Activated CD4-positive, alpha-beta memory T cell treated with anti-CD3 and anti-CD28 coated beads for 36 hours (primary cell): ENCODE measurements around the gene SPTBN5. TPM values are rescaled to one million over a fixed set of nuclear protein-coding genes. Genes with fewer than 3 reads are reported as not detected.

Experiments
- CTCF ChIA-PET: fragments of 350-600 bp; sonication (Branson Sonifier 250); formaldehyde crosslinking; loops from one replicate; lab custom pipeline; 2021; ENCODE audit warnings: antibody characterized with exemption, inconsistent platforms; lab: Charles Lee
- POLR2A ChIA-PET: fragments of 350-600 bp; sonication (Branson Sonifier 250); formaldehyde crosslinking; loops from one replicate; lab custom pipeline; 2021; ENCODE audit warnings: antibody characterized with exemption; lab: Charles Lee
- DNase-seq: peaks from one replicate; pipeline ENCODE4 v3.0.0-alpha.2; 2020
- H3K27ac Mint-ChIP-seq: one replicate; pipeline ENCODE4 v1.8.0; 2021; ENCODE audit warnings: mixed read lengths
- H3K27me3 Mint-ChIP-seq: one replicate; pipeline ENCODE4 v1.8.0; 2021; ENCODE audit warnings: mixed read lengths
- H3K36me3 Mint-ChIP-seq: one replicate; pipeline ENCODE4 v1.8.0; 2021; ENCODE audit warnings: mixed read lengths
- H3K4me1 Mint-ChIP-seq: one replicate; pipeline ENCODE4 v1.8.0; 2021; ENCODE audit warnings: low read depth, mixed read lengths
- H3K4me3 Mint-ChIP-seq: one replicate; pipeline ENCODE4 v1.8.0; 2021; ENCODE audit warnings: mild to moderate bottlenecking, mixed read lengths
- H3K9me3 Mint-ChIP-seq: one replicate; pipeline ENCODE4 v1.8.0; 2021; ENCODE audit warnings: mixed read lengths
- intact Hi-C: fragments of 100-400 bp; cut with micrococcal nuclease; formaldehyde crosslinking; loops from one replicate; pipeline ENCODE4 v1.15.1; 2023
- microRNA-seq: library from miRNA; unstranded; fragments of <30 nt; microRNA quantifications from one replicate; pipeline ENCODE4 v1.2.0, GENCODE V29; 2022; ENCODE audit warnings: borderline number of aligned reads, borderline microRNAs expressed, borderline replicate concordance
- total RNA-seq, 2 experiments: library from RNA; stranded (reverse); gene quantifications; one replicate each; pipeline ENCODE4 v1.2.3, GENCODE V29; 2021

Gene SPTBN5
- total RNA-seq, 2 experiments from 2014 or later = 0.88 to 1.6 TPM

DNA sequence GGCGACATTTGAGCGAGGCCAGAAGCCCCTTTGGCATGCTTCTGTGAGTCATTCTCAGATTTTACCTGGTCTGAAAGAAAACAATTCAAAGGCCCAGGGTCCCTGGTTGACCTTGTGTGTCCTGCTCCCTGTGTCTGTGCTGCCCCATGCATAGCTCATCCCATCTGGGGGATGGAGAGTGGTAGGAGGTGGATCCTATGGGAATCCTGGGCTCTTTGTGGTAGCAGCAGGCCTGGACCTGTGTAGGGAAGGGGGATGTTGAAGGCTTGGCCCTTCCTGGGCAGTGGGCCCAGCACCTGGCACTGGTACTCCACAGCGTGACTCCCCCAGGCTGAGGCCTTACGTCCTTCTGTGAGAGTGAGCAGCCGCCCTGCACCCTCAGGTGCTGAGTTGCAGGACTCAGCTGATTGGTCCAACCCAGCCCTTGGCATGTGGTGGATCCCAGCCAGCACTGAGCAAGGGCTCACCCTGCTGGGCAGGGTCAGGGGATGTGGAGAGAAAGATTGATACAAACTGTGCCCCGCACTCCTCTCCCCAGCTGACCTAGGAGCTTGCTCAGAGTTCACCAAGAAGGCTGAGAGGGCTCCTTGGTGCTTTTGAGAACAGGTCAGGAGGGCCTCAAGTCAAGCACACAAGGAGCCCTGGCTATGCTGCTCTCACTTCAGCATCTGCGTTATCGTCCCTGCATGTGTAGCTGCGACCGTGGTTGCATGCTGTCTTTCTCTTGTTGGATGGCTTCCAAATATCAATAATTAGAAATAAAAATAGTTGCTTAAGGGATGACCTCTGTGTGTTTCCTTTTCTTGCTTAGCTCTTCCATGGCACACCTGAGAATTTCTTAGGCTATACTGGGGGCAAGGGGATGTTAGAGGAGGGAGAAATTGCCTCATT is 87.3 kb downstream of the SPTBN5 start:
- intact Hi-C loops = no loop called here
- H3K27me3 Mint-ChIP-seq = no peaks in the 10 kb centered on the region
- no peak overlapping the region for H3K27ac Mint-ChIP-seq
- no peaks in the 10 kb centered on the region for H3K9me3 Mint-ChIP-seq
- peaks cover 6% of the 10 kb centered on the region for H3K4me1 Mint-ChIP-seq
- no peak overlapping the region for H3K4me3 Mint-ChIP-seq
- H3K36me3 Mint-ChIP-seq = no peaks in the 10 kb centered on the region
- CTCF ChIA-PET = interaction anchor here (1.0 to 3.0 kb wide), 3 partner anchors 33 to 249 kb away, joined by 3 to 17 read pairs (median 3); partner anchors contain the start of gene MAPKBP1
- no peak for DNase-seq
- POLR2A ChIA-PET = interaction anchor here (1.3 kb wide), 1 partner anchor 33 kb away, joined by 3 read pairs; the partner anchor contains the start of gene MAPKBP1

DNA sequence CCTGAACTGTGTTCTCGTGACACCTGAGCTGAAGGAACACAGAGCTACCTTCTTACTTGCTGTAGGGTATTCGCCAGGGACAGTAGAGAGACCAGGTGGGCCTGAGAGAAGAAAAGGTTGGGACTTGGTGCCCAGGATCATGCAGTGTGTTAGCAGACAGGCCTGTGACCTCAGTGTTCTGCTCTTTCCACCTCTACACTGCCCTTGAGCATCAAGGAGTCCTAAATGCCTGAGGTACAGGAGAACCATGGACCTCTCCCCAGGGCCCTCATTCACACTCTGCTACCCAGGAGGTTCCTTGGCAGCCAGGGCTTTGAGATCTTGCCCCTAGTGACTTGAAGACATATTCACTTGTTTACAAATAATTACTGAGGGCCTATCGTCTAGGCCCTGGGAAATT is 88.1 kb downstream of the SPTBN5 start:
- CTCF ChIA-PET = interaction anchor here (0.9 to 3.0 kb wide), 3 partner anchors 32 to 202 kb away, joined by 3 to 17 read pairs (median 3); partner anchors contain the start of gene MAPKBP1
- H3K27ac Mint-ChIP-seq = no peak overlapping the region
- intact Hi-C loops = no loop called here

DNA sequence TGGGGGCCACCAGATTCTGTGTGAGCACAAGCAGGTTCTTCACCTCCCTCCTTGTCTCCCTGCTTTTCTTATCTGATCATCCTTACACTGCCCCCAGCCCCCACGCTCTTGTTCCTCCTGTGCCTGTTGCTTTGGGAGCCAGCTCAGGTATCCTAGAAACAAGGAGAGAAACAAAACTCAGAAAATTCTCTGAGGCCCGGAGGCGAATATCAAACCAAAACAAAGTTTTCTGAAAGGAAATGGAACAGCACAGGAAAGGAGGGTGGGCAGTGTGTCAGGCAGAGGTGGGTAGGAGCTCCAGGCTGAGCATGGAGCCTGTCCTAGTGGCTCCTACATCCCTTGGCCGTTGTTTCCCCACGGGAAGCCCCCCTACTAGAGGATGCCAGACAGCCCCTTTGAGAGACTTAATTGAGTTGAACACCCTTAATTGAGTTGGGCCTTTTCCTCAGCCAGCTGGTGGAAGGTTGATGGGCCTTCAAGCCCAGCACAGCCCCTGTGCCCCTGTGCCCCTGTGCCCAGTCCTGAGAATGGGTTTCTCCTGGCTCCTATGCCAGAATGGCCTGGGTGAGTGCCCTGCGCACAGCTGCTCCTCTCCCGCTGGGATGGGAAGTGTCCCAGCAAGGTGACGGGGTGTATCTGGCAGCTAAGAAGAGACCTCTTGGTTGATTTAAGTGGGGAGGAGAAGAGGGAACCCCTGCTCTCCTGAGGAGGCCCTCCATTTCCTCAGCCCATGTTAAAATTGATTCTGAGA is 88.8 kb downstream of the SPTBN5 start:
- no peaks in the 10 kb centered on the region for H3K9me3 Mint-ChIP-seq
- H3K27me3 Mint-ChIP-seq = no peaks in the 10 kb centered on the region
- no peak for DNase-seq
- ChIA-PET CTCF (interaction anchor here (0.9 to 3.0 kb wide), 2 partner anchors 31 to 100 kb away, joined by 3 to 17 read pairs; partner anchors contain the start of gene MAPKBP1), POLR2A (no interaction called here)
- intact Hi-C loops = no loop called here
- no peak overlapping the region for H3K4me3 Mint-ChIP-seq
- H3K27ac Mint-ChIP-seq = no peak overlapping the region
- H3K4me1 Mint-ChIP-seq = no peaks in the 10 kb centered on the region
- H3K36me3 Mint-ChIP-seq = peaks cover 3% of the 10 kb centered on the region

More for the DNA sequence above, 88.1 kb downstream of the SPTBN5 start:
- POLR2A ChIA-PET = no interaction called here
- Mint-ChIP-seq H3K27me3 (no peaks in the 10 kb centered on the region), H3K9me3 (no peaks in the 10 kb centered on the region), H3K4me1 (no peaks in the 10 kb centered on the region), H3K36me3 (peaks cover 3% of the 10 kb centered on the region), H3K4me3 (no peak overlapping the region)
- no peak for DNase-seq

DNA sequence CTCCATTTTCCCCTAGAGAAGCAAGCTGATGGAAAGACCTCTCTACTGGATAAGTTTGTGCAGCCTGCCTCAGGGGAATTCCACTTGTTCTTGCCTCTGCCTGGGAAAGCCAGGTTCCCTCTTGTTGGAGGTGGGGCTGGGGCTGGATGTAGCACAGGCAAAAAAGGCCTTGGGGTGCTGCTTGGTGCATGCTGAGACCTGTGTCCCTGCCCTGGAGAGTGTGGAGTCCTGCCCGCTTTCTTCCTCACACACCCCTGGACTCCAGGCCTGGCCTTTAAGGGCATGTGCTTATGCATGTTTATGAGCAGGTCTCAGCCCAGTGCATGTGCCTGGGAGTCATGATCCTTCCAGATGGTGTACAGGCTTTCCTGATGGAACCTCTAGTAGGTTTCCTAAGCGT is 89.5 kb downstream of the SPTBN5 start:
- Mint-ChIP-seq H3K4me3 (no peak overlapping the region), H3K9me3 (no peaks in the 10 kb centered on the region), H3K4me1 (no peaks in the 10 kb centered on the region), H3K36me3 (peaks cover 3% of the 10 kb centered on the region), H3K27me3 (no peaks in the 10 kb centered on the region), H3K27ac (no peak overlapping the region)
- no peak for DNase-seq
- intact Hi-C loops = no loop called here
- ChIA-PET POLR2A (no interaction called here), CTCF (interaction anchor here (1.2 to 2.9 kb wide), 3 partner anchors 8 to 100 kb away, joined by 4 to 12 read pairs (median 9); no protein-coding TSS in a partner anchor)

DNA sequence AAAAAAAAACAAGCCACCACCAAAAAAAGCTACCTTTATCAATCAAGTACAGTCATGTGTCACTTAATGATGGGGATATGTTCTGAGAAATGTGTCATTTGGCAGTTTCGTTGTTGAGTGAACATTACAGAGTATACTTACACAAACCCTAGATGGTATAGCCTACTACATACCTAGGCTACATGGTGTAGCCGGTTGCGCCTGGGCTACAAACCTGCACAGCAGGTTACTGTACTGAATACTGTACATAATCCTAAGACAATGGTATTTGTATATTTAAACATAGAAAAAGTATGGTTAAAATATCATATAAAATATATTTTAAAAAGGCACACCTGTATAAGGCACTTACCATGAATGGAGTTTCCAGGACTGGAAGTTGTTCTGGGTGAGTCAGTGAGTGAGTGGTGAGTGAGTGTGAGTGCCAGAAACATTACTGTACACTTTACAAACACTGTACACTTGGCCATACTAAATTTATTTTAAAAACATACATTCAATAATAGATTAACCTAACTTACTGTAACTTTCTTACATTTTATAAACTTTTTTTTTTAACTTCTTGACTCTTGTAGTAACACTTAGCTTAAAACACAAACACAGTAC is 91.9 kb downstream of the SPTBN5 start:
- no peak for DNase-seq
- H3K9me3 Mint-ChIP-seq = no peaks in the 10 kb centered on the region
- intact Hi-C loops = no loop called here
- H3K36me3 Mint-ChIP-seq = peaks cover 3% of the 10 kb centered on the region
- no peaks in the 10 kb centered on the region for H3K27me3 Mint-ChIP-seq
- H3K4me1 Mint-ChIP-seq = no peaks in the 10 kb centered on the region
- no peak overlapping the region for H3K4me3 Mint-ChIP-seq
- ChIA-PET CTCF (interaction anchor here (1.6 to 2.9 kb wide), 4 partner anchors 9 to 103 kb away, joined by 4 to 13 read pairs (median 10); partner anchors contain the start of gene MAPKBP1), POLR2A (interaction anchor here (1.1 kb wide), 1 partner anchor 26 kb away, joined by 4 read pairs; no protein-coding TSS in a partner anchor)
- no peak overlapping the region for H3K27ac Mint-ChIP-seq

DNA sequence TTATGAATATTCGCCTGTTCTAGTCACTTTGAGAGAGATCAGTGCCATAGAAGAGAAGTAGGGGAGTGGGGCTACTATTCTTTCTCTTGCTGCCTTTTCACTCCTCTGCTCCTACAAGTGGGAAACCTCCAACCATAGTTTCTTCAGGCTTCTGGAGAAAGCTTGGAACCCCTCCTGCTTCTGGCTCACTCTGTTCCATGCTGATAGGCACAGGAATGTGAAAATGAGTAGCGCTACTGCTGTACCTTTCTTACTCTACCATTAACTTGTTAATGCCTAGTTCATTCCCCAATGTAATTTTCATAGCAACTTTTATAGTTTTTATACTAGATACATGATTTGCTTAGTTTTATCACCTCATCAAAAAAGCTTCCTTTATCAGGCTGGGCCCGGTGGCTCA is 92.7 kb downstream of the SPTBN5 start:
- no peaks in the 10 kb centered on the region for H3K27me3 Mint-ChIP-seq
- CTCF ChIA-PET = interaction anchor here (1.1 to 2.9 kb wide), 5 partner anchors 8 to 106 kb away, joined by 3 to 13 read pairs (median 8); partner anchors contain the start of gene MAPKBP1
- peaks cover 4% of the 10 kb centered on the region for H3K4me1 Mint-ChIP-seq
- H3K9me3 Mint-ChIP-seq = no peaks in the 10 kb centered on the region
- no peak overlapping the region for H3K4me3 Mint-ChIP-seq
- H3K36me3 Mint-ChIP-seq = peaks cover 3% of the 10 kb centered on the region
- no peak overlapping the region for H3K27ac Mint-ChIP-seq
- intact Hi-C loops = no loop called here
- POLR2A ChIA-PET = interaction anchor here (1.1 to 1.2 kb wide), 2 partner anchors 25 to 27 kb away, joined by 4 read pairs; partner anchors contain the start of gene MAPKBP1
- no peak for DNase-seq

DNA sequence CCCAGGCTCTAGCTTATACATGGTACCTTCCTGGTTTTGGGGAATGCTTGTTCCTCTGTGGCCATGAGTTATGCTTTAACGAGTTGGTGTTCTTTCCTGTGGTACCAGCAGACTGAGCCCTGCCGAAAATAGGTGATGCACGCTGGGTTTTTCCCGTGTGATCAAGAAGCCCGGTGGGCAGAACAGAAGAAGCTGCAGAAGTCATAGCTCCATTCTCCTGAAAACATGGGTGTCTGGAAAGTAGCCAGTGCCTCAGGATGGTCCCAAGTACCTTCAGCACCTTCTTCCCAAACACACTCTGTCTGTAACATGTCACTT is 94.4 kb downstream of the SPTBN5 start:
- no peaks in the 10 kb centered on the region for H3K9me3 Mint-ChIP-seq

DNA sequence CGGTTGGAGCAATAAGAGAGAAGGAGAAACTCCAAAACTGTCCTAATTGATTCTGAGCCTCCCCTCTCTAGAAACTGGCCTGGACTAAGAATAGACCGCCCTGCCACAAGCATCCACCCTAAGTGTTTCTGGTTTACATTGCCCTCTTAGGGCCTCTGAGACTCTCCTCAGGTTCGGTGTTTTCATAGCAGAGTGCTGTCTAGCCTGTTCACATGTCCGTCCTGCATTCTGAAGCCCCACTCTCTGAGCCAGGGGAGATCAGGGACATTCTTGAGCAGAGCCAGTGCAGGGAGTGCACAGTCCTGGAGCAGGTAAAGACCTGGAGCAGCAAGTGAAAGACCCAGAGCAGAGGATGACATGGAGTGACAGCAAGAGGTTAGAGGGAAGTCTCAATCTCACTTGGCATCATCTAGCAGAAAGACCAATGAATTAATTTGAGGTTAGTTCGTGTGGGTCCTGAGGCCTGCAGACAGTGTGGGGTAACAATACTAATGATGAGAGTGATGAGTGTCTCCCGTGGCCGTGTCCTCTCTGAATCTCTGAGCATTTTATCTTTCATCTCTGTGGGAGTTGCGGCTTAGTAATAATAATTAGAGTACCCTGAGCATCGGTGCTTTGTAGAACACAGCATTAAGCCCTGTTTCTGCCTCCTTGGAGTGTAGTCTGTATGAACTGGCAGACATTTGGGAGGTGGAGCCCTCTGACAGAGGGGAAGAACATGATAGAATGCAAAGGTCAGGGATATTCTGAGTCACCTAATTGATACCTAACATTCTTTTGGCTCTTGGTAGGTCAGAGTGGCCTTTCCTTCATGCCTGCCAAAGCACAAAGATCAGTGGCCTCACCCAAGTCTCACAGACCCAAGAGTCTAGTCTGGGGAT is 95.0 kb downstream of the SPTBN5 start:
- intact Hi-C loops = no loop called here
- POLR2A ChIA-PET = no interaction called here
- Mint-ChIP-seq H3K27ac (no peak overlapping the region), H3K27me3 (no peaks in the 10 kb centered on the region), H3K36me3 (peaks cover 3% of the 10 kb centered on the region), H3K4me3 (no peak overlapping the region), H3K4me1 (peaks cover 11% of the 10 kb centered on the region), H3K9me3 (no peaks in the 10 kb centered on the region)
- CTCF ChIA-PET = interaction anchor here (0.7 kb wide), 1 partner anchor 26 kb away, joined by 3 read pairs; no protein-coding TSS in a partner anchor
- no peak for DNase-seq

More for the DNA sequence above, 94.4 kb downstream of the SPTBN5 start:
- no peak overlapping the region for H3K4me3 Mint-ChIP-seq
- no peaks in the 10 kb centered on the region for H3K27me3 Mint-ChIP-seq
- H3K36me3 Mint-ChIP-seq = peaks cover 3% of the 10 kb centered on the region
- ChIA-PET CTCF (interaction anchor here (0.7 kb wide), 2 partner anchors 27 to 383 kb away, joined by 3 to 4 read pairs; no protein-coding TSS in a partner anchor), POLR2A (no interaction called here)
- intact Hi-C loops = no loop called here
- DNase-seq = no peak
- H3K4me1 Mint-ChIP-seq = peaks cover 11% of the 10 kb centered on the region
- no peak overlapping the region for H3K27ac Mint-ChIP-seq

Small RNA genes within 50 kb of the gene (microRNA-seq; reads per million reads assigned to microRNA genes)
- gene MIR4310 = not detected

Other genes starting within 250 kb of the SPTBN5 start
- 10 to 100 TPM; 29.6 to 31.4 TPM for gene MGA, start 233.6 kb downstream of the SPTBN5 start, total RNA-seq
- gene MAPKBP1, start 119.6 kb downstream of the SPTBN5 start, total RNA-seq = 10 to 100 TPM; 16.1 to 16.6 TPM
- gene JMJD7, start 66.0 kb downstream of the SPTBN5 start, total RNA-seq = 10 to 100 TPM; 17.9 to 24.8 TPM
- gene PLA2G4B, start 55.2 kb downstream of the SPTBN5 start, total RNA-seq = 1 to 10 TPM; 6.0 to 9.9 TPM
- 10 to 100 TPM; 43.6 to 45.0 TPM for gene EHD4, start 78.5 kb upstream of the SPTBN5 start, total RNA-seq
- not detected for gene PLA2G4E, start 127.0 kb upstream of the SPTBN5 start, total RNA-seq
- gene PLA2G4D, start 200.5 kb upstream of the SPTBN5 start, total RNA-seq = not detected